Stimulated activated CD8-positive, alpha-beta memory T cell treated with anti-CD3 and anti-CD28 coated beads, Interleukin-2, amount 100 ng/mL, for 48 hours (primary cell): ENCODE results near the gene CCNK.

ENCODE experiments used
- DNase-seq, 2 donors: peaks; one replicate each; pipeline ENCODE4 v3.0.0-alpha.2; 2020; ENCODE audit warnings: low read depth in 2 of 2

The CCNK gene

GRCh38 chr14:99552572-99553216, 71.5 kb downstream of the CCNK start:
- no peak for DNase-seq

GRCh38 chr14:99554184-99554583, 73.0 kb downstream of the CCNK start:
- DNase-seq = no peak

GRCh38 chr14:99554757-99555531, 73.7 kb downstream of the CCNK start:
- DNase-seq = no peak

GRCh38 chr14:99556134-99556791, 75.1 kb downstream of the CCNK start:
- no peak for DNase-seq

GRCh38 chr14:99559286-99559990, 78.2 kb downstream of the CCNK start:
- DNase-seq = no peak

- DNase-seq = no peak
These were observed 79.2 kb downstream of the CCNK start for GRCh38 chr14:99560403-99560802.

- DNase-seq = no peak
These were observed 79.9 kb downstream of the CCNK start for GRCh38 chr14:99560922-99561683.

- DNase-seq = no peak
These were observed 80.7 kb downstream of the CCNK start for GRCh38 chr14:99561864-99562263.
